SH-SY5Y (cell line): ENCODE data around the gene CYP1A2.

Experiments used
- GATA2 ChIP-seq: IDR thresholded peaks from 2 replicates; pipeline ENCODE4 v1.6.1; 2011; ENCODE audit warnings: mild to moderate bottlenecking, low read depth, low read length
- GATA3 ChIP-seq: IDR thresholded peaks from 2 replicates; pipeline ENCODE4 v1.6.1; 2011; ENCODE audit warnings: low read depth, mild to moderate bottlenecking, low read length, moderate library complexity

The CYP1A2 gene, protein sequence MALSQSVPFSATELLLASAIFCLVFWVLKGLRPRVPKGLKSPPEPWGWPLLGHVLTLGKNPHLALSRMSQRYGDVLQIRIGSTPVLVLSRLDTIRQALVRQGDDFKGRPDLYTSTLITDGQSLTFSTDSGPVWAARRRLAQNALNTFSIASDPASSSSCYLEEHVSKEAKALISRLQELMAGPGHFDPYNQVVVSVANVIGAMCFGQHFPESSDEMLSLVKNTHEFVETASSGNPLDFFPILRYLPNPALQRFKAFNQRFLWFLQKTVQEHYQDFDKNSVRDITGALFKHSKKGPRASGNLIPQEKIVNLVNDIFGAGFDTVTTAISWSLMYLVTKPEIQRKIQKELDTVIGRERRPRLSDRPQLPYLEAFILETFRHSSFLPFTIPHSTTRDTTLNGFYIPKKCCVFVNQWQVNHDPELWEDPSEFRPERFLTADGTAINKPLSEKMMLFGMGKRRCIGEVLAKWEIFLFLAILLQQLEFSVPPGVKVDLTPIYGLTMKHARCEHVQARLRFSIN

GRCh38 chr15:74748322-74748946 is at the start of gene CYP1A2:
Gene CYP1A2 (plus strand): TSS chr15:74748845. CDS start chr15:74749739, 894 bp downstream.
- TF ChIP-seq GATA3 (no peak), GATA2 (no peak)

- no peak for TF ChIP-seq GATA3
- no peak for TF ChIP-seq GATA2
Measured at GRCh38 chr15:74709011-74709410, 39.6 kb upstream of the CYP1A2 start.

DNA sequence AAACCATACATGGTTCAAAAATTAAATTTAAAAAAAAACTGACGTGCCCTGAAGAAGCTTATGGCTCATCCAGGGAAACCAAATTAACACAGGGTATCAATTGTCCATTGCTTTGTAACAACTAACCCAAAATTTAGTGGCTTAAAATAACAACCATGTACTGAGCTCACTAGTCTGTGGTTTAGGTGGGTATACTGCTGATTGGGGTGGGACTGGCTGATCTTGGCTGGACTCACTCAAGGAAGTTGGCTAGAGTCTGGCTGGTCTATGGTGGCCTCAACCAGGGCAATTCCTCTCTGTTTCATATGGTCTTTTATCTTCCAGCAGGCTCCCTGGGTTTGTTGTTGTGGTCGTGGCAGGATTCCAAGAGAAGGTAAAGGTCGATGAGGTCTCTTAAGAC is 38.8 kb upstream of the CYP1A2 start:
- no peak for TF ChIP-seq GATA2
- no peak for TF ChIP-seq GATA3

DNA sequence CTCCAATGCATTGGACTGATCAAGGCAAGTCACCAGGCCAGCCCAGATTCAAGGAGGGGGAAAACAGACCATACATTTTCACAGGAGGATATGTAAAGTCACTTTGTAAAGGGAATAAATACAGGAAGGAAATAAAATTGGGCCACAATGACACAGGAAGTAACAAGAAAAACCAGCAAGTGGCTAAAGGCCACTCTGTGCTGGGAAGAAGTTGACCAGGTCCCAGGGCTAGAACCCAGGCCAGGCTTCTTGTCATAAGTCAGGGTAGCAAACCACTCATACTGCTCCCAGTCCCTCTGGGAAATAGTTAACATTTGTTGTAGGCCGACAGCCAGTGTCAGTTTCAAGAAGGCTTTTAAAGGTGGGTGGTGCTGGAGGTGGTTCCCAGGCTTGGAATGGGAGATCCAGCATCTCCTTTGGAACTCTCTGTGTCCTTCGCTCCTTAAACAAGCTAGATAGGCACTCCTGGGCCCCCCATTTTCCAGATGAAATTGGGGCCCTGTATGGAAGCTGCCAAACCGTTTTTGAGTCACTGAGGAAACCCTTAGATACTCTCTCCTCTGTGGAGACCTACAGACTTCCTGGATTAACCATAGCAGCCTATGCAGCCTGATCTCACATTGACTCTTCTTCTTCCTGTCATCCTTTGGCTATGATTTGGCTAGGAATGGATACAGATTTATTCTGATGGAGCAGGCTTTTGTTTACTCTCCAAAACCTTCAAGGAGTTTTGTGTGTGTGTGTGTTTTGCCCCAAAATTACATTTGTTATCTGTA is 38.1 kb upstream of the CYP1A2 start:
- TF ChIP-seq GATA3 (no peak), GATA2 (no peak)

- TF ChIP-seq GATA3: no peak
- TF ChIP-seq GATA2: no peak
Measured at GRCh38 chr15:74712311-74712710, 36.3 kb upstream of the CYP1A2 start.

DNA sequence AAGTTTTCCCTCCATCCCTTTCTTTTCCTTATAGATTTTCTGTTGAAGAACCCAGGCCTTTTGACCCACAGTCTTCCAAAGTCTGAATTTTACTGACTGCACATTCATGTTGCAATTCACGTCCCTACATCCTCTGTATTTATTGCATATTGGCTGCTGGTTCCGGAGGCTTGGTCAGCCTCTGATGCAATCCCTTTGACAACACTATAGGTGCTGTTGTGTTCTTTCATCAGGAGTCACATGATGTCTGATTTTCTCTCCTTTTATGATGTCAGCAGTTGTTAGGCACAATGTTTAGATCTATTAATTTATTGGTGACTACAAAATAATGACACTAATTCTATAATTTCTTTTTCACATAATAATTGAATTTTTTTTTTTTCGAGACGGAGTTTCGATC is 32.0 kb upstream of the CYP1A2 start:
- TF ChIP-seq GATA3 (no peak), GATA2 (no peak)

DNA sequence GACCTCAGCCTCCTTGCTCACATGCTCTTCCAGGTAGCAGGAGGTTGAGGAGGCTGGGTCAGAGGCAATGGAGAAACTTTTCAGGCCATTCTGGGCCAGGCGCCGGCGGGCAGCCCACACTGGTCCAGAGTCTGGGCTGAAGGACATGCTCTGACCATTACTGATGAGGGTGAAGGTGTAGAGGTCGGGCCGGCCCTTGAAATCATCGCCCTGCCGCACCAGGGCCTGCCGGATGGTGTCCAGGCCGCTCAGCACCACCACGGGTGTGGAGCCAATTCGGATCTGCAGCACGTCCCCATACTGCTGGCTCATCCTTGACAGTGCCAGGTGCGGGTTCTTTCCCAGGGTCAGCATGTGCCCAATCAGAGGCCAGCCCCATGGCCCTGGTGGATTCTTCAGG is 26.1 kb upstream of the CYP1A2 start:
- TF ChIP-seq GATA3: no peak
- TF ChIP-seq GATA2: no peak

GRCh38 chr15:74723187-74723586 is 25.5 kb upstream of the CYP1A2 start:
- TF ChIP-seq GATA3: no peak
- TF ChIP-seq GATA2: no peak

DNA sequence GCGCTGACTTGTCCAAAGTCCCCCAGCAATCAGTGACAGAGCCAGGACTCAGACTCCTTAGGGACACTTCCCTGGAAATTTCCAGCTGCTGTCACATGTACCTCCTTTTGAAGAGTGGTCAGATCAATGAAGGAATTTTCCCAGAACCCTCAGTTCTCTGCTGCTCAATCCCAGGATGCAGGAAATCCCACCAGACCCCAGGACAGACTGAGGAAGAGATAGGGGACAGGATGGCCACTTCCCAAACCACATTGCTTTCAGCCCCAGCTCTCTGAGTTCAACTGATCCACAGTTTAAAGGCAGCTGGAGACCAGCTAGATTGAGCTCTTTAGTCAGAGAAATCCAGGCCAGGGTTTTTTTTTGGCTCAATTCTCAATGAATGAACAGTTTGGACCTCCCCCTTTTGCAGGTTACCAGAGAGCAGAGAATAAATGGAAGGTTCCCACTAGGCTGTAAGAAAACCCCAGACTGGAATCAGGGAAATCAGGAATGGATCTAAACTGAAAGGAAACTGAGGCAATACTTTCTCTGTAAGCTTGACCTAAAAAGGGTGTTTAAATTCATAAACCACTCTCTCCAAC is 24.8 kb upstream of the CYP1A2 start:
- TF ChIP-seq GATA2: no peak
- no peak for TF ChIP-seq GATA3

DNA sequence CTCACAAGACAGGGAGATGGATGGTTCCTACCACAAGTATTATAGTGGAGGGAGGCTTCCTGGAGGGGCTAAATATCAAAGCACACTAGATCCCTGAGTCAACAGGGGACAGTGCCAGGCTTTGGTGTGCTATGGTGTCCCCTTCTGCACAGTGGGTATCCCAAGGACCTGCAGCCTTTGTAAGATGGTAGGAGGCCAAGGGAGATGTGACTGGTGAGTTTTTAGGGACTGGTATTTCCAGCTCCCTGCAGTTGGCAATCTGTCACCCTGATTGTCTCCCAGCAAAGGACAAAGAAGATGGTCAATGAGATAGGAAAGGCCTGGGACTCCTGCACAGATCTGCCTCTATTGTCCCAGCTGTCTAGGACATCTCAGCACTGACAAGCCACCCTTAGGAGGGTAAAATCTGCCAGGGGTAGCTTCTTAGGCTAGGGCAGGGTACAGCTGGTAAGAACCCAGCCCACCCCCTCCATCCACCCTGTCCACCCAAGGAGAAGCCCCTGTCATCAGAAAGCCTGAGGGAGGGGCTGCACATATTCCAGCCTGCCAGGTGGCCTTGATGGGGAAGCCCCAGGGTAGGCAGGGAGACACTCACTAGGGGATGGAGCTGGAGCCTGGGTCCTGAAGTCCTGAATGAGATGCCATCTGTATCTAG is 23.9 kb upstream of the CYP1A2 start:
- TF ChIP-seq GATA3 (no peak), GATA2 (no peak)

GRCh38 chr15:74725225-74725774 is 23.3 kb upstream of the CYP1A2 start, which contains the start of gene CYP1A1:
Gene CYP1A1 (minus strand): TSS chr15:74725528. CDS start chr15:74723097, 2,431 bp downstream.
- TF ChIP-seq GATA3 (no peak), GATA2 (no peak)

- no peak for TF ChIP-seq GATA2
- TF ChIP-seq GATA3: no peak
Measured at GRCh38 chr15:74725845-74726773, 22.5 kb upstream of the CYP1A2 start.
